Vagina (tissue), 2 donors: ENCODE results near the gene OR2V2.
"Not testable (repeated sequence)": the region's sequence is repeated elsewhere in the genome, so short reads cannot be mapped to it uniquely, and the experiment has no call there.

ENCODE experiments used
- CTCF ChIP-seq, 3 experiments: fragments of 450-650 bp in 2 of 3; fragments of 200-600 bp in 1 of 3; sonication (generic) in 1 of 3; IDR thresholded peaks; one replicate each; pipeline ENCODE4 v1.5.1; 2017 to 2019; ENCODE audit warnings: antibody characterized with exemption in 3 of 3, mild to moderate bottlenecking in 2 of 3, moderate library complexity in 2 of 3
- POLR2A ChIP-seq, 2 donors: fragments of 450-650 bp; IDR thresholded peaks; one replicate each; pipeline ENCODE4 v1.6.1; 2017; ENCODE audit warnings: antibody characterized with exemption in 2 of 2, mild to moderate bottlenecking in 2 of 2, moderate library complexity in 2 of 2
- POLR2AphosphoS5 ChIP-seq, 2 donors: sonication (generic); formaldehyde crosslinking; IDR thresholded peaks; one replicate each; pipeline ENCODE4 v1.9.0; 2017; ENCODE audit warnings: antibody characterized with exemption in 2 of 2, mild to moderate bottlenecking in 2 of 2, low read depth in 1 of 2; ENCODE audit not compliant: insufficient read depth in 1 of 2

DNA sequence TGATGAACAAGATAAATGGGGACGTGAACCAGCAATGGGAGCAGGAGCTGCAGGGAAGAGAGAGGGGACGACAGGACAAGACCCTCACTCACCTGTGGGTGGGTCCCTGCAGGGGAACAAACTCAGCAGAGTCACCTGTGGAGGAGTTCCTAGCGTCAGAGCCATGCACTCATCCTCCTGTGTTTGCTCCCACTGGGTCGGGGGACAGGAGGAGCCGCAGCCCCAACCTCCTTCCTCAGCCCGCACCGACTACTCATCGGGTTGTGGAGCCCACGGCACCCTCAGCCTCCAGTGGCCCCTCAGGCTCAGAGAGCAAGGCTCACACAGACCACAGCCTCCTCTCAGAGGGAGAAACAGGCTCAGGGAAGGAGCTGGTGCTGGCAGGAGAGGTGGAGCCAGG is 17.3 kb upstream of the OR2V2 start:
- not testable (repeated sequence) for TF ChIP-seq POLR2AphosphoS5 (IDR thresholded peaks at IDR 0.05; ENCODE audit: insufficient read depth in 1 of 2, low read depth in 1 of 2); CTCF (IDR thresholded peaks at IDR 0.05); POLR2A (IDR thresholded peaks at IDR 0.05)
